HCEC 1CT (cell line): ENCODE measurements around the gene RNFT1.
"Not testable (repeated sequence)": the region's sequence is repeated elsewhere in the genome, so short reads cannot be mapped to it uniquely, and the experiment has no call there.

Source experiments
- DNase-seq: peaks from one replicate; pipeline ENCODE4 v3.0.0-alpha.2; 2017

RNFT1 gene, protein sequence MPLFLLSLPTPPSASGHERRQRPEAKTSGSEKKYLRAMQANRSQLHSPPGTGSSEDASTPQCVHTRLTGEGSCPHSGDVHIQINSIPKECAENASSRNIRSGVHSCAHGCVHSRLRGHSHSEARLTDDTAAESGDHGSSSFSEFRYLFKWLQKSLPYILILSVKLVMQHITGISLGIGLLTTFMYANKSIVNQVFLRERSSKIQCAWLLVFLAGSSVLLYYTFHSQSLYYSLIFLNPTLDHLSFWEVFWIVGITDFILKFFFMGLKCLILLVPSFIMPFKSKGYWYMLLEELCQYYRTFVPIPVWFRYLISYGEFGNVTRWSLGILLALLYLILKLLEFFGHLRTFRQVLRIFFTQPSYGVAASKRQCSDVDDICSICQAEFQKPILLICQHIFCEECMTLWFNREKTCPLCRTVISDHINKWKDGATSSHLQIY

GRCh38 chr17:59964482-59965328 lies at the start of gene RNFT1:
Gene RNFT1, minus strand, starts transcription at chr17:59964740. Its CDS starts 77 bp downstream, at chr17:59964663.
- peak; percentile 81 for DNase-seq

- not testable (repeated sequence) for DNase-seq
Observed at GRCh38 chr17:60009326-60009725, 44.8 kb upstream of the RNFT1 start.

DNA sequence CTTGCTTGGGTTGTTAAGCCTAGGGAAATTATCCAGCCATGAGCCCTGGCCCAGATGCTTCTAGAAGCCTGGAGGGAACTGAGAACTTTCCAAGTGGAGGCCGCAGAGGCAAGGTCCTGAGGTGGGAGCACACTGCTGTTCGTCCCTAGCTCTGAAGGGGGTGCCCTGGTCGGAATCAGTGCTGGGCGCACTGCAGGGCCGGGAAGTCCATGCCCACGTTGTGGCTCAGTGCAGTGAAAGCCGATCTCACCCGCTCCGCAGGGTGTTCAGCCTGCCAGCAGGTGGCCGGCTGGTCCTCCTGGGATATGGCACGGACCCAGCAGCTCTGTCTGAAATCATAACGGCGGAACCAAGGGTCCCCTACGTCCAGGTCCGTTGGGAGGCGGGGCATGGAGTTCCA lies 43.8 kb upstream of the RNFT1 start:
- not testable (repeated sequence) for DNase-seq

- no peak for DNase-seq
Observed at GRCh38 chr17:60006160-60006559, 41.6 kb upstream of the RNFT1 start.

GRCh38 chr17:60004561-60004960 lies 40.0 kb upstream of the RNFT1 start:
- DNase-seq: not testable (repeated sequence)

DNA sequence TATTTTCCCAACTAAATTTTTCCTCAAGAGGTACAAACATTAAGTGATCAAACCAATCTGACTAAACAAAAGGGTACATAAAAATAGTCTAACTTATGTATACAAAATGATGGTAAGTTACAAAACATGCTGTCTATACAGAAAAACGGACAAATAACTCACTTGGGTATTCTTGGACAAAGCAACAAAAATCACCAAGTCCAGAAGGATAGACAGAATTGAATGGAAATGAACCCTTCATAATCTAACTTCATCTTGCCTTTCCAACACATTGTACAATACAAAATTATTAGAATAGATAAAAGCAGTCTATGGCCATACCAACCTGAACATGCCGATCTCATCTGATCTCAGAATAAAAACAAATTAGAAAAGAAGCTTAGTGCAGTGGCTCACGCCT lies 37.9 kb upstream of the RNFT1 start:
- not testable (repeated sequence) for DNase-seq

- DNase-seq: not testable (repeated sequence)
Observed at GRCh38 chr17:59996608-59997007, 32.1 kb upstream of the RNFT1 start.

- DNase-seq: not testable (repeated sequence)
Observed at GRCh38 chr17:59975166-59975565, 10.6 kb upstream of the RNFT1 start.

- not testable (repeated sequence) for DNase-seq
Observed at GRCh38 chr17:59973483-59973882, 8.9 kb upstream of the RNFT1 start.

GRCh38 chr17:59972778-59973177 lies 8.2 kb upstream of the RNFT1 start:
- DNase-seq: no peak

GRCh38 chr17:59971771-59972170 lies 7.2 kb upstream of the RNFT1 start:
- not testable (repeated sequence) for DNase-seq

- peak; percentile 41 for DNase-seq
Observed at GRCh38 chr17:59963738-59964481, 630 bp downstream of the RNFT1 start.

GRCh38 chr17:59962739-59963318 lies 1.7 kb downstream of the RNFT1 start:
- DNase-seq: no peak

DNA sequence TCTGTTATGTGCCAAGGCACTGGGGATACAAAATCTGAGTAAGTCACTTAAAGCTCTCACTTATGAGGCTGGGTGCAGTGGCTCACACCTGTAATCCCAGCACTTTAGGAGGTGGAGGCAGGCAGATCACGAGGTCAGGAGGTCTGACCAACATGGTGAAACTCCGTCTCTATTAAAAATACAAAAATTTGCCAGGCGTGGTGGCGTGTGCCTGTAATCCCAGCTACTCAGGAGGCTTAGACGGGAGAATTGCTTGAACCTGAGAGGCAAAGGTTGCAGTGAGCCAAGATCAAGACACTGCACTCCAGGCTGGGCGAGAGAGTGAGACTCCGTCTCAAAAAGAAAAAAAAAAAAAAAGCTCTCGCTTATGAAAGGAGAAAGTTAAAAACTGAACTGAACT lies 5.0 kb downstream of the RNFT1 start:
- DNase-seq: not testable (repeated sequence)

- no peak for DNase-seq
Observed at GRCh38 chr17:59954856-59955255, 9.7 kb downstream of the RNFT1 start.

DNA sequence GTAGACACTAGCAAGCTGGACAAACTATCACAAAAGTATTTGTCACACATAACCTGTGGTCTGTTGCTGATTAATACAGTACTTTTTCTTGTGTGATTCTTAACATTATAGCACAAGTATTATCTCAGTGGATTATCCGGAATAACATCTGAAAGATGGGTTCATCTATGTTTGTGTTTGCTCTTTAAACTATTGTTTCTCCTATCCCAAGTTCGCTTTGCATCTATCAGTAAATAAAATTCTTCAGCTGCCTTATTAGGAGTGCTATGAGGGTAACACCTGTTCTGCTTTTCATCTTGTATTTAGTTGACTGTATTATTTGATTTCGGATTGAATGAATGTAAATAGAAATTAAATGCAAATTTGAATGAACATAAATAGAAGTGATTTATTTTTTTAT lies 14.5 kb downstream of the RNFT1 start:
- DNase-seq: no peak

DNA sequence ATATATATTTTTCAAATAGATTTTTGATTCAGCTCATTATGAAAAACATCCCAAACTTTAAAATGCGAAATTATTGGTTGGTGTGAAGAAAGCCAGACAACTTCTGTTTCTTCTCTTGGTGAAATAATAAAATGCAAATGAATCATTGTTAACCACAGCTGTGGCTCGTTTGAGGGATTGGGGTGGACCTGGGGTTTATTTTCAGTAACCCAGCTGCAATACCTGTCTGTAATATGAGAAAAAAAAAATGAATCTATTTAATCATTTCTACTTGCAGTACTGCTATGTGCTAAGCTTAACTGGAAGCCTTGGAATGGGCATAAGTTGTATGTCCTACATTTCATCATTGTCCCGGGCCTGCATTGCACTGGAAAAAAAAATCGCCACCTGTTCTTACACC lies 17.2 kb downstream of the RNFT1 start:
- DNase-seq: not testable (repeated sequence)

DNA sequence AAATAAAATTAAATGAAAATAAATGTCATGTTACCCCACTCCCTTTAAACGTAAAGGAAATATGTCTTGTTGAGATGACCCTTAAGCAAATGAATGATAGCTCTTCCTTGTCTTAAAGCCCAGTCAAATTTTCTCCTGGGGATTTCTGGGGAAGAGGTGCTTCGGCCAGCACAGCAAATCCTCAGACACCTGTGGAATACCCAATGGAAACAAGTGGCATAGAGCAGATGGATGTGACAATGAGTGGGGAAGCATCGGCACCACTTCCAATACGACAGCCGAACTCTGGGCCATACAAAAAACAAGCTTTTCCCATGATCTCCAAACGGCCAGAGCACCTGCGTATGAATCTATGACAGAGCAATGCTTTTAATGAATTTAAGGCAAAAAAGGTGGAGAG lies 18.1 kb downstream of the RNFT1 start:
- DNase-seq: not testable (repeated sequence)

GRCh38 chr17:59941131-59941530 lies 23.4 kb downstream of the RNFT1 start:
- no peak for DNase-seq

- not testable (repeated sequence) for DNase-seq
Observed at GRCh38 chr17:59940697-59941096, 23.8 kb downstream of the RNFT1 start.

DNA sequence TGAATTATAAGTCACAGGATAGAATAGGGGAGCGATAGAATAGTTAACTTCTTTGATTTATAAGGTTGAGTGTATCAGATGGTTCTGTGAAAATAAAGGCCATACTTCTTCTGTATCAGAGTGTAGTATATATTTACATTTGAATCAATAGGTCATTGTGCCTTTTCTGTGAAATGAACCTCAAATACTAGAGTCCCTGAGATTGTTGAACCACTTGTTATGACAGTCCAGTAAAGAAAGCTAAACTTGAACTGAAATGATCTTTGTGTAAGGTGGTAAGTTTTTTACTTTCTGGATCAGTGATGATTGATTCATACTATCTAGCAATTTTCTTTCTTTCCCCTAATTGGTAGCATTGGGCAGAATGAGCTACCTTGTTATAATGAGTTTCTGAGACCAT lies 31.2 kb downstream of the RNFT1 start:
- DNase-seq: not testable (repeated sequence)

DNA sequence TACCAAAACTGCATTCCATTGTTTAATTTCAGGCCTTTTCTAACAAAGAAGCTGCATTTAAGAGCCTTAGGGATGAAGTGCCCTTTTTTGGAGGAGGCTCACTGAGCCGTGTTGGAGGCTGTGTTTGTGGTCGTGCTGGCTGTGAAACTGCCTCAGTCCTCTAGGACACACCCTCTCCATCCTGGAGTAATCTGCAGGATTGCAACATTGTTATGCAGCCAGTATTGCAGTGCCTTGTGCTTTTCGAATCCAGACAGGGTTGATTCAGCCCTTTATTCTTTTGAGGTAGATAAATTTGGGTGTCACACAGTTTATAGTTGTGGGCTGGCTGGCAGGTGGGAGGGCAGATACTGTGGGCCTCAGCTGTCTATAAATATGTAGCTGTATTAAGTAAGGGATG lies 33.8 kb downstream of the RNFT1 start:
- DNase-seq: peak; percentile 23

GRCh38 chr17:59930121-59930520 lies 34.4 kb downstream of the RNFT1 start:
- DNase-seq: not testable (repeated sequence)
